GM18502 (cell line): Measurements from ENCODE around the gene SWT1.
"Not testable (repeated sequence)": the region's sequence is repeated elsewhere in the genome, so short reads cannot be mapped to it uniquely, and the experiment has no call there.

Experiments
- ATAC-seq: cut with Tn5 transposase; IDR thresholded peaks from one replicate; pipeline ENCODE4 v1.9.1; 2021; ENCODE audit warnings: mild to moderate bottlenecking; ENCODE audit not compliant: unreplicated experiment, poor library complexity

SWT1 gene

DNA sequence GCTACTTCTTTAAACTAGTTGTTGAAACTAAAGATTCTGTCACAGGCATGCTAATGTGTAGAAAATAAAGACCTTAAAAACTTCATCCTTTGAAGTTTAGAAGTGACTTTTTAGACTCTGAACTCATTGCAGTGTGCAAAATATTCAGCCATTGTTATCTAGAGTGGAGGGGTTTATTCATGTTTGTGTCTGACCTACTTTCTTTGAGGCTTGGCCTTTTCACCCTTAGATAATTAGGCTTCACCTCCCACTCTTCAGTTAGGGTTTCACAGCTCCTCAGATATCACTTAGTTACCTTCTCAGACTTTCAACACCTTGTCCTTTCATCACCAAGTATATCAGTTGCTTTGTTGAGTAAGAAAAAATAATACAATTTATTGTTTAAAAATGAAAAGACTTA lies 84.2 kb downstream of the SWT1 start:
- no peak for ATAC-seq

DNA sequence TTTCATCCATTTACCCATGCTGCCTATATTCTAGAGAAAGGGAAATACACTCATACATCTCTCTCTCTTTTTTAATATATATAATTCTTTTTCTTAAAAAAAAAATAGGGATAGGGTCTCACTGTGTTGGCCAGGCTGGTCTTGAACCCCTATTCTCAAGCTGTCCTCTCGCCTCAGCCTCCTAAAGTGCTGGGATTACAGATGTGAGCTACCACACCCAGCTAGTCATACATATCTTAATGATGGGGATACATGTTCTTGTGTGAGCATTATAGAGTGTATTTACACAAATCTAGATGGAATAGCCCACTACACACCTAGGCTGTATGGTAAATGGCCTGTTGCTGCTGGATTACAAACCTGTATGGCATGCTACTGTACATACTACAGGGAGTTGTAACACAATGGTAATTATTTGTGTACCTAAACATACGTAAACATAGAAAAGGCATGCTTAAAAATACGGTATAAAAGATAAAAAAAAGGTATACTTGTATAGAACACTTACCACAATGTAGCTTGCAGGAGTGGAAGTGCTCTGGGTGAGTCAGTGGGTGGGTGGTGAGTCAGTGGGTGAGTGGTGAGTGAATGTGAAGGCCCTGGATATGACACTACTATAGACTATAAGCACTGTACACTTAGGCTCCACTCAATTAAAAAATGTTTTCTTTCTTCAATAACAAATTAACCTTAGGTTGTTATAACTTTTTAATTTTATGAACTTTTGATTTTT lies 87.2 kb downstream of the SWT1 start:
- no peak for ATAC-seq

DNA sequence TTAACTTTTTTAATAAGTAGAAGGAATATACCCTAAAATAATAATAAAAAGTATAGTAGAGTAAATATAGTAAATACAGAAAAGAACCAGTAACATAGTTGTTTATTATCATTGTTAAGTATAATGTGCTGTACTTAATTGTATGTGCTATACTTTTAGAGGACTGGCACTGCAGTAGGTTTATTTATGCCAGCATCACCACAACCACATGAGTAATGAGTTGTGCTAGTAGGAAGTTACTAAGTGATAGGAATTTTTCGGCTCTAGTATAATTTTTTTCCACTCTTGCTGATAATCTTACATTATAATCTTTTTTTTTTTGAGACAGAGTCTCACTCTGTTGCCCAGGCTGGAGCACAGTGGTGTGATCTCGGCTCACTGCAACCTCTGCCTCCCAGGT lies 88.5 kb downstream of the SWT1 start:
- no peak for ATAC-seq

DNA sequence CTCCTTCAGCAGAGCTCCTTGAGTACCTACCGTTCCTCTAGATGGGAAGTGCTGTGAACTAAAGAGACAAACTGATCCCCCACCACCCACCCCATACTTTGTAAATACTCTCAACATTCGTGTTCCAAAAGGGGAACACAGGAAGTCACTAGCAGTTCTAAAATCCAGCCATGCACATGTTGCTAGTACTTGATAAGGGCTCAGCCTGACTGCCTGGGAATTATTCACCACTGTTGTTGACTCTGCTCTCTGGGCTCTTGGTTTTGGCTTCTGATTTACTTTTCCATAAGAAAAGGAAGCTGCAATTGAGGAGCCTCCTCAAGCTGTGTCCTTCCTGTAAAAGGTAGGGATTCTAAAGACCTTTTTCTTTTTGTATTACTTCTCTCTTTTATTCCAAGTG lies 92.6 kb downstream of the SWT1 start:
- ATAC-seq = no peak

DNA sequence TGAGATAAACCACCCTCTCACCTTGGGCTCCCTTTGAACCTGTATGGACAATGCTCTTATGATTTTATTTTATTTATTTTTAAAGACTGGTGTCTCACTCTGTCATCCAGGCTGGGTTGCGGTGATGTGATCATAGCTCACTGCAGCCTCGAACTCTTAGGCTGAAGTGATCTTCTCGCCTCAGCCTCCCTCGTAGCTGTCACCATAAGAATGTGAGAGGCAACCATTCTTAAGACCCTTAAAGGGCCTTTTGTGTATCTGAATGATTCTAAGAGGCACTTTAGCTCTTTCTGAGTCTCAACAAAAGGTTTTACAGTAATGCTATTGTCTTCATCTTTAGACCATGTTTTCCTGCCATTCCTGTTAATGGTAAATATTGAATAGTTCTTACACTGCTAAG lies 93.1 kb downstream of the SWT1 start:
- no peak for ATAC-seq

DNA sequence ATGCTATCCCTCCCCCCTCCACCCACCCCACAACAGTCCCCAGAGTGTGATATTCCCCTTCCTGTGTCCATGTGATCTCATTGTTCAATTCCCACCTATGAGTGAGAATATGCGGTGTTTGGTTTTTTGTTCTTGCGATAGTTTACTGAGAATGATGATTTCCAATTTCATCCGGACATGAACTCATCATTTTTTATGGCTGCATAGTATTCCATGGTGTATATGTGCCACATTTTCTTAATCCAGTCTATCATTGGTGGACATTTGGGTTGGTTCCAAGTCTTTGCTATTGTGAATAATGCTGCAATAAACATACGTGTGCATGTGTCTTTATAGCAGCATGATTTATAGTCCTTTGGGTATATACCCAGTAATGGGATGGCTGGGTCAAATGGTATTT lies 95.0 kb downstream of the SWT1 start:
- ATAC-seq = not testable (repeated sequence)

DNA sequence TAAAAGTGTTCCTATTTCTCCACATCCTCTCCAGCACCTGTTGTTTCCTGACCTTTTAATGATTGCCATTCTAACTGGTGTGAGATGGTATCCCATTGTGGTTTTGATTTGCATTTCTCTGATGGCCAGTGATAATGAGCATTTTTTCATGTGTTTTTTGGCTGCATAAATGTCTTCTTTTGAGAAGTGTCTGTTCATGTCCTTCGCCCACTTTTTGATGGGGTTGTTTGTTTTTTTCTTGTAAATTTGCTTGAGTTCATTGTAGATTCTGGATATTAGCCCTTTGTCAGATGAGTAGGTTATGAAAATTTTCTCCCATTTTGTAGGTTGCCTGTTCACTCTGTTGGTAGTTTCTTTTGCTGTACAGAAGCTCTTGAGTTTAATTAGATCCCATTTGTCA lies 95.4 kb downstream of the SWT1 start:
- ATAC-seq = not testable (repeated sequence)

DNA sequence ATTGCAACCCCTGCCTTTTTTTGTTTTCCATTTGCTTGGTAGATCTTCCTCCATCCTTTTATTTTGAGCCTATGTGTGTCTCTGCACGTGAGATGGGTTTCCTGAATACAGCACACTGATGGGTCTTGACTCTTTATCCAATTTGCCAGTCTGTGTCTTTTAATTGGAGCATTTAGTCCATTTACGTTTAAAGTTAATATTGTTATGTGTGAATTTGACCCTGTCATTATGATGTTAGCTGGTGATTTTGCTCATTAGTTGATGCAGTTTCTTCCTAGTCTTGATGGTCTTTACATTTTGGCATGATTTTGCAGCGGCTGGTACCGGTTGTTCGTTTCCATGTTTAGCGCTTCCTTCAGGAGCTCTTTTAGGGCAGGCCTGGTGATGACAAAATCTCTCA lies 98.6 kb downstream of the SWT1 start:
- not testable (repeated sequence) for ATAC-seq

DNA sequence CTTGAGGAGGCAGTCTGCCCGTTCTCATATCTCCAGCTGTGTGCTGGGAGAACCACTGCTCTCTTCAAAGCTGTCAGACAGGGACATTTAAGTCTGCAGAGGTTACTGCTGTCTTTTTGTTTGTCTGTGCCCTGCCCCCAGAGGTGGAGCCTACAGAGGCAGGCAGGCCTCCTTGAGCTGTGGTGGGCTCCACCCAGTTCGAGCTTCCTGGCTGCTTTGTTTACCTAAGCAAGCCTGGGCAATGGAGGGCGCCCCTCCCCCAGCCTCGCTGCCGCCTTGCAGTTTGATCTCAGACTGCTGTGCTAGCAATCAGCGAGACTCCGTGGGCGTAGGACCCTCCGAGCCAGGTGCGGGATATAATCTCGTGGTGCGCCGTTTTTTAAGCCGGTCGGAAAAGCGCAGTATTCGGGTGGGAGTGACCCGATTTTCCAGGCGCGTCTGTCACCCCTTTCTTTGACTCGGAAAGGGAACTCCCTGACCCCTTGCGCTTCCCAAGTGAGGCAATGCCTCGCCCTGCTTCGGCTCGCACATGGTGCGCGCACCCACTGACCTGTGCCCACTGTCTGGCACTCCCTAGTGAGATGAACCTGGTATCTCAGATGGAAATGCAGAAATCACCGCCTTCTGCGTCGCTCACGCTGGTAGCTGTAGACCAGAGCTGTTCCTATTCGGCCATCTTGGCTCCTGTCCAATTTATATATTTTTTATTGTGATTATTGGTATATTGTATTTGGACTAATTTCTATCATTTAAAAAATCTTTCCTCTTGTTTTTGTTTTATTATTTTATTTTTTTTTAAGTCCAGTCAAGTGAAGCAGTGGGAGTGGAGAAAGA lies 100.4 kb downstream of the SWT1 start:
- not testable (repeated sequence) for ATAC-seq

DNA sequence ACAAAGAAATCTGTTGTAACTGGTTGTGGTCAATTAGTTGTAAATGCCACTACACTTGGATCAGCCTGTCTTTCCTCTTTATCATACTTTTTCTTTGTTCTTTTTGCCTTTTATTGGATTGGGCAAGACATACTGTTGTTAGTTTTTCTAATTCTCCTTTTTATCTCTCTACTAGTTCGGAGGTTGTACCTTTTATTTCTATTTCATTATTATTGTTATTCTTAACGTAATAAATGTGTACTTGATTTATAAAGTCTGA lies 100.9 kb downstream of the SWT1 start:
- no peak for ATAC-seq

DNA sequence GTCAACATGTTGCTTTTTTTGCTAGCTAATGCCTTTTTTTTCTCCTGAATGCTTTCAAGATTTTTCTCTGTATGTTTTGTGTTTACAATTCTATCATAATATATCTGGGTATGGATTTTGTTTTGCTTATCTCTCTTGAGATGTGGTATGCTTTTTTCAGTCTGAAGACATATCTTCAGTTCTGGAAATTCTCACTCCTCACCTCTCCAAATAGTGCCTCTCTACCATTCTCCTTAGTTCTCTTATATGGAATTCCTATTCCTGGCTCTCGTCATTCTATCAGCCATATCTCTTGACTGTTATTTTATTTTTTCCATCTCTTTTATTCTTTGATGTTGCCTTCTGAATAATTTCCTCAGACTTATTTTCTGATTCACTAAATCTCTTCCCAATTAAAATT lies 101.7 kb downstream of the SWT1 start:
- ATAC-seq = no peak

DNA sequence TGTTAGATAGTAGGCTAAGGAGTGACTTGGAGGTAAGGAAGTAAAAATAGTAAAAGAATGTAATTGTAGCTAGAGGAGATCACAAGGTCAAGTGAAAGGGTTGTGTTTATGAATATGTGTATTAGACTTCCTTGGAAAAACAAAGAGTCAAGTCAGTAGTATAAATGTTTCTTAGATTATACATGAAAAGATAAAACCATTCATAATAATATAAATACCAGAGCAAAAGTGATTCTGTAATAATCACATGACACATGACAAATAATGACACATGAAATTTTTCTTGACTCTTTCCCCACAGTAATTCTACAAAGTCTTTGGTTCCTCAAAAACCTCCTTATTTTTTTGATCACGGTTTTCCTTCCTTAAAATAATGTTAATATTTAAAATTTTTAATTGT lies 103.6 kb downstream of the SWT1 start:
- ATAC-seq = no peak

DNA sequence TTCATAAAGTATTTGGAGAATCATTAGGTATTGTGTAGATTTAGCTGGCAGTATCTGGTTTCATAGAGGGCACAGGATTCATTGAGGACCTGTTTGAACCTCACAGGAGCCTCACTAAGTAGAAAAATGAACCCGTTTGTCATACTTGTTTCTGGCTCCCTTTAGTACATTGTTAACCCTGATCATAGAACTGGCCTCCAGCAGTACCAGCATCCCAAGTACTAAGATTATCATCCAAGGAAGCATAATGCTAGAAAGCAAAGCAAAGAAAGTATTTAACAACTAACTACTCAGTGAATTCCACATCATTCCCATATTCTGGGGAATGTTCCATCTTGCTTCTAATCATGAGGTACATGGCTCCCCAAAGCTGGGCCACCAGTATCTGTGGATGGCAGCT lies 105.2 kb downstream of the SWT1 start:
- no peak for ATAC-seq

DNA sequence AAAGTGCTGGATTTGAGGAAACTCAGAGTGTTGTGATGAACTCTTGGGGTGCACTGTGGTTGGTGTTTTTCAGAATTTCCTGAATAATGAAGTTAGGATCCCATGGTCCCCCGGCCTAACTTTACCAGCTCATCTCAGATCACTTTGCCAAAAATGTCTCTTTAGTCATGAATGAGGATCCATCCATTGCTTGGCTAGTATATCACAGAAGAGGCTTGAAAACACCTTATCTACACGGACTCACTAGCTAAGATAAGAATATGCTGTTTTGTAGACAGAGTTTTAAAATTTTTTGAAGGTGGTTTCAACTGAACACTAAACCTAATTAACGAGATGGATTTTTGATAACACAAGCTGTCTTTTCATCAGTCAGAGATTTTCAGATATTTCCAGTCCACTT lies 106.3 kb downstream of the SWT1 start:
- ATAC-seq = no peak

DNA sequence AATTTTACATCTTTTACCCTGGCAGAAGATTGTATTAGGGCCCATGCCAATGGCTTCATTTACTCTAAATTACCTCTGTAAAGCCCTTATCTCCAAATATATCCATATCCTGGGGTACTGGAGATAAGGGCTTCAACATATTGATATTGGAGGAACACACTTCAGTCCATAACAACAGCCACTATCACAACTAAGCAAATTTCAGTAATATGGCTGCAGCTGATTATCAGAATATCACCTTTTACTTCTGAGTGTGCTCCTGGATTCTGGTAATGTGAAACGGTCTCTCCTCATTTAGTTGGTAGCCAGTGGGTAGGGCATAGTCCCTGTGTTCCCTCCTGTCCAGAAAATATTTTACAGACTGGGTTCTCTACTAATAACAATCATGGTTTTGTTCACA lies 106.8 kb downstream of the SWT1 start:
- ATAC-seq = no peak

DNA sequence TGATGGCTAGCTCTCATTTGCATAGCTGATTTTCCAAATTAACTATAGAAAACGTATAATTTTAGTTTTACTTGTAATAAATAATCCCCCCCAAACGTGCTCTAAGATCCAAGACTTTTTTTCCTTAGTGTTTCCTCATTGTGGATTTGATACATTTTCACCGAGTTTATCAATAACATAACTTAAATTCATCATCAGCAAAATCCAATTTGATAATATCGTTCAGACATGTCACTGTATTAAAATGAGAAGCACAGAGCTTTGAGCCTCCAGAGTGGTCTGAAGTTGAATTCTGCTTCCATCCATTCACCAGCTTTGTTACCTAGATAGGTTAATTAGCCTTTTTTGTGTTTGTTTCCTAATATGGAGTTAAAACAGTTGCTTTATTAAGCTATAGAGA lies 108.3 kb downstream of the SWT1 start:
- ATAC-seq = no peak

DNA sequence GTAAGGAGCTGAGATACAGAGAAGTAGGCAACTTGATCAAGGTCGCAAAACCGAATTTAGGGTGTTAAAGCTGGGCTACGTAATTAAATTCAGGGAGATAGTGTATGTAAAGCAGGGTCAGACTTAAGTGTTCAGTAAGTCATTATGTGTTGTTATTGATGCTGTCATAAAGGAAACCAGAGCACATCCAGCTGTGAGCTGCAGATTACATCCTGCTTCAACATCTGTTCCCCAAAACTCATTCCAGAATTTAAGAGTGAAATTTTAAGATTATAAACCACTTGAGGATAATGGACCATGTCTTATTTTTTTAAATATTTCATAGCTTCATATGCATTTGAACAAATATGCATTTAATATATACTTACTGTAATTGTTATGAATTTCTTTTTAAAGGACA lies 110.3 kb downstream of the SWT1 start:
- ATAC-seq = no peak

DNA sequence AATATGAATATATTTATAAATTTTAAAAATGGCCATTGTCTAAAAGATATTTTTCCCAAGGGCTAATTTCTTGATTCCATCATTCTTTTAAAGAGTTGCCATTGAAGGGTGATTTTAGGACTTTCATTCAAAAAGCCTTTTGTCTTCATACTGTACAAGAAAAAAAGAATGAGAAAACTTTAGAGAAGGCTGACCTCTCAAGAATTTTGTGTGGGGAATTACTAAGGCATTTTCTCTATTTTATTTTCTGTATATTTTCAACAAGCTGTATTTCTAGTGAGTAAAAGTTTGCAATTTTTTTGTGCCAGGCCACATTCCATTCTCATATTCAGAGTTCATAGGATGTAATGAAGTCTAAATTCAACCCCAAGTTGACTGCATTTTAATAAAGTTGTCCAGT lies 110.7 kb downstream of the SWT1 start:
- ATAC-seq = no peak

DNA sequence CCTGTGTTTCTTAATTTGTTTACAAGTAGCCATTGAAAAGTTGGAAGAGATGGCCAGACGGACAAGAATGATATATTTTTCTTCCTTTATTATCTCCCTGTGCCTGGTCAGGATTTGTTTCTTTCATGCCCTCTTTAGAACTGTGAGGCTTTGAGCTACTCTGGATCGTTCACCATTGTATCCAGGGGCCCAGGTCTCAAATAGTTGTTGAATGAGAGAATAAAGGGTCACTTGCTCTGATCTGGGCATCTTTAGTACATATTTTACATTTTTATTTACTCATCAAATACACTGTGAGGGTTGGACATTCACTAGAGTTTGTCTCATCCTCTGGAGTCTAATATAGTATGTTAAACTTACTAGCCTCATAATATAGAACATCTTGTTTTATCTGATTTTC lies 111.4 kb downstream of the SWT1 start:
- no peak for ATAC-seq

DNA sequence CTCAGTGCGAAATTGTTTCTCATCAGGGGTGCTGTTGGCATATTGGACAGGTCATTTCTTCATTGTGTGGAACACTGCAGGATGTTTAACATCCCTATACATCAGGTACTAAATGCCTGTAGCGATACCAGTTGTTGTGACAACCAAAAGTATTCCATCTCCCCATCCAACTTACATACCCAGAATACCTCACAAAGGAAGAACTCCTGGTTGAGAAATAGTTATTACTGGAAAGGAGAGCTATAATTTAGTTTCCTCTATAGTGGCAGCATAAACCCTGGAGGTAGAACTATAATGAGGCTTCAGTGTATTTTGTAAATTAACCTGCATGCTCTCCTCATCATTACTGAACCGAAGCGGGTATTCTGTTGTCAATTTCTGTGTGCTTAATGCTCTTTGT lies 115.0 kb downstream of the SWT1 start:
- no peak for ATAC-seq

DNA sequence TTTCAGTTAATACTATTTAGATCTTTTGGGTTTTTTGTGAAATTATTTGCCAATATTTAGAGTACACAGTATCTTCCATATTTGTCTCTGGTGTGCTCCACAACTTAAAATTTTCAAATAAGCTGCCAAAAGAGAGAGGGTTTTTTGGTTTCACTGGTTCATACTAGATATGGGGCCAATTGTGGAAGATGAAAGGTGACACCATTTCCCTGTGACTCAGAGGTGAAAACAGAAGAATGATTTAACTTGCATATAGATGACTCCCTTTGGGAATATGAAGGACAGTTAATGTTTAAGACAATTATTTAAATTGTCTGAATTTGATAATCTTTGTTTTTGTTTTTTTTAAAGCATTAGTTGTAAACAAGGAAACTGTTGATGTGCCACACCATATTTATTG lies 122.6 kb downstream of the SWT1 start:
- ATAC-seq = no peak

DNA sequence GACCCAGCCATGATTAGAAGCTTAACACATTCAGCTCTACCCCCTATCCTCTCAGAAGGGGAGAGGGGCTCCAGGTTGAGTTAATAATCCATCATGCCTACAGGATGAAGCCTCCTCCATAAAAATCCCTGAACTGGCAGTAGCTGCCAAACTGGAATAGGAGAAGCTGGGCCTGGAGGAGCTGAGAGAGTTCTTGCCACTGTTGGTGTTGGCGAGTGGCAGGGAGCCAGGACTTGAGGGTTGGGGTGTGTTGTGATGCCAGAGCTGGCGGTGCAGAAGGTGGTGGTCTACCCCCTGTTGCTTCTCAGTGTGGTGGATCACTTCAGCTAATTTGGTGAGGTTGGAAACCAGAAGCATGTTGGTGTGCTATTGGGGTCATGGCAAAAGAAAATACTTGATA lies 123.6 kb downstream of the SWT1 start:
- ATAC-seq = no peak
